HepG2 (cell line): ENCODE data around the gene FALEC. TPM values are rescaled to one million over a fixed set of nuclear protein-coding genes. Genes with fewer than 3 reads are reported as not detected.
A peak's percentile ranks its signal among the peaks of the same experiment; 100 is the strongest.

Experiments
- BATF2 ChIP-seq: sonication (generic); formaldehyde crosslinking; IDR thresholded peaks from 2 replicates; pipeline ENCODE4 v1.8.0; 2022; ENCODE audit warnings: mild to moderate bottlenecking, missing genetic modification reagents, moderate library complexity
- BCL6 ChIP-seq: IDR thresholded peaks from 2 replicates; pipeline ENCODE4 v1.6.1; 2016; ENCODE audit warnings: missing genetic modification reagents, missing compliant biosample characterization
- CEBPZ ChIP-seq: IDR thresholded peaks from 2 replicates; pipeline ENCODE4 v1.6.1; 2012; ENCODE audit warnings: low read length, improper control_type of control experiment
- CERS6 ChIP-seq: sonication (generic); formaldehyde crosslinking; IDR thresholded peaks from 2 replicates; pipeline ENCODE4 v1.5.0; 2020; ENCODE audit warnings: missing genetic modification reagents
- HES4 ChIP-seq: sonication (generic); formaldehyde crosslinking; IDR thresholded peaks from 2 replicates; pipeline ENCODE4 v1.9.0; 2021; ENCODE audit warnings: mild to moderate bottlenecking, missing genetic modification reagents, borderline replicate concordance
- NBN ChIP-seq: fragments of 450-650 bp; conservative IDR thresholded peaks from 2 replicates; pipeline ENCODE4 v1.6.1; 2017
- PLRG1 ChIP-seq: fragments of 450-650 bp; conservative IDR thresholded peaks from 2 replicates; pipeline ENCODE4 v1.6.1; 2016
- RXRB ChIP-seq: IDR thresholded peaks from 2 replicates; pipeline ENCODE4 v1.6.1; 2016; ENCODE audit warnings: borderline replicate concordance, missing genetic modification reagents, missing compliant biosample characterization
- SIN3A ChIP-seq: IDR thresholded peaks from 2 replicates; pipeline ENCODE4 v1.6.1; 2011; ENCODE audit warnings: low read depth, mild to moderate bottlenecking, control low read depth, low read length, borderline replicate concordance
- THRA ChIP-seq: sonication (generic); formaldehyde crosslinking; IDR thresholded peaks from 2 replicates; pipeline ENCODE4 v1.4.0; 2020; ENCODE audit warnings: missing genetic modification reagents, borderline replicate concordance
- ZNF10 ChIP-seq: sonication (generic); formaldehyde crosslinking; IDR thresholded peaks from 2 replicates; pipeline ENCODE4 v1.4.0; 2020; ENCODE audit warnings: mild to moderate bottlenecking, low read depth, missing genetic modification reagents, borderline replicate concordance
- ZNF136 ChIP-seq: sonication (generic); formaldehyde crosslinking; IDR thresholded peaks from 2 replicates; pipeline ENCODE4 v1.8.1; 2022; ENCODE audit warnings: low read depth, mild to moderate bottlenecking, moderate library complexity, missing genetic modification reagents
- ZNF446 ChIP-seq: sonication (generic); formaldehyde crosslinking; IDR thresholded peaks from 2 replicates; pipeline ENCODE4 v1.5.0; 2020; ENCODE audit warnings: mild to moderate bottlenecking, missing genetic modification reagents
- ZNF552 ChIP-seq: sonication (generic); formaldehyde crosslinking; IDR thresholded peaks from 2 replicates; pipeline ENCODE4 v1.9.0; 2022; ENCODE audit warnings: missing genetic modification reagents, mild to moderate bottlenecking, borderline replicate concordance
- ZNF609 ChIP-seq: sonication (generic); formaldehyde crosslinking; IDR thresholded peaks from 2 replicates; pipeline ENCODE4 v1.4.0; 2020; ENCODE audit warnings: mild to moderate bottlenecking, missing genetic modification reagents, borderline replicate concordance
- ZNF619 ChIP-seq: sonication (generic); formaldehyde crosslinking; IDR thresholded peaks from 2 replicates; pipeline ENCODE4 v1.4.0; 2020; ENCODE audit warnings: mild to moderate bottlenecking, missing genetic modification reagents
- ZSCAN9 ChIP-seq: IDR thresholded peaks from 2 replicates; pipeline ENCODE4 v1.6.1; 2016; ENCODE audit warnings: borderline replicate concordance
- polyA plus RNA-seq, 8 experiments: library from polyadenylated mRNA; depleted of rRNA in 3 of 8; stranded (reverse) in 7 of 8; unstranded in 1 of 8; fragments of >200 nt; fragmentation: Illumina TruSeq in 4 of 8; extraction: Trizol in 4 of 8; gene quantifications; 2 replicates each; pipeline versions ENCODE4 v1.2.1 to v1.2.3, GENCODE V29; 2011 to 2016; ENCODE audit warnings: low read depth in 4 of 8, missing spikeins in 1 of 8, mixed read lengths in 1 of 8; ENCODE audit not compliant: insufficient read depth in 1 of 8
- total RNA-seq, 5 experiments: library from RNA; depleted of rRNA; stranded (reverse); fragments of >200 nt; fragmentation: Illumina TruSeq; extraction: Trizol; gene quantifications; 2 replicates each; pipeline ENCODE4 v1.2.3, GENCODE V29; 2016; ENCODE audit warnings: low read depth in 1 of 5

The FALEC gene
- total and polyA plus RNA-seq, 2 of the 13 experiments (the other 11 are each of a cell fraction or from before 2014, with no cell fraction given) = 0.33 to 0.71 TPM

GRCh38 chr1:150579110-150579944 lies 63.8 kb downstream of the FALEC start, which contains the start of gene MCL1 (continued):
- TF ChIP-seq CEBPZ = no peak
- peak; percentile 76; the same call in 1 of the 2 replicates for TF ChIP-seq ZSCAN9
- TF ChIP-seq NBN = no peak
- no peak for TF ChIP-seq ZNF136 (CRISPR knock-in tag)
- TF ChIP-seq BCL6 (CRISPR knock-in tag) = 0 out of 2 replicates have a peak, but pooled peaks have one; percentile 58
- TF ChIP-seq SIN3A = peak; percentile 95
- TF ChIP-seq BATF2 = no peak
- peak; percentile 46; the same call in 1 of the 2 replicates for TF ChIP-seq HES4
- TF ChIP-seq PLRG1 = no peak
- TF ChIP-seq THRA (CRISPR knock-in tag) = no peak; the same call in 1 of the 2 replicates
- no peak for TF ChIP-seq CERS6
- no peak for TF ChIP-seq ZNF619 (CRISPR knock-in tag)
- no peak for TF ChIP-seq RXRB
- TF ChIP-seq ZNF552 = no peak; the same call in 1 of the 2 replicates
- no peak for TF ChIP-seq ZNF10 (CRISPR knock-in tag)
- TF ChIP-seq ZNF446 (CRISPR knock-in tag) = no peak
- peak; percentile 13; the same call in 1 of the 2 replicates for TF ChIP-seq ZNF609 (CRISPR knock-in tag)
